CD4-positive, CD25-positive, alpha-beta regulatory T cell (primary cell): ENCODE results near the gene P2RX6. TPM values are rescaled to one million over a fixed set of nuclear protein-coding genes. Genes with fewer than 3 reads are reported as not detected.

ENCODE experiments used
- ATAC-seq, 2 donors: fragments of 150-1000 bp; cut with Tn5 transposase; one replicate each; pipeline ENCODE4 v1.10.0; 2021; ENCODE audit warnings: low read depth in 2 of 2, moderate number of reproducible peaks in 2 of 2, moderate library complexity in 1 of 2
- DNase-seq, 3 donors: peaks; one replicate each; pipeline versions ENCODE4 v3.0.0 to v3.0.0-alpha.2; 2012 to 2022; ENCODE audit warnings: mixed read lengths in 1 of 3
- H3K27ac ChIP-seq: one replicate; pipeline ENCODE4 v1.7.0; 2013; ENCODE audit warnings: mild to moderate bottlenecking, low read length; ENCODE audit not compliant: insufficient read depth, poor library complexity, severe bottlenecking
- H3K27me3 ChIP-seq: one replicate; pipeline ENCODE4 v1.7.0; 2013; ENCODE audit warnings: low read length; ENCODE audit not compliant: control insufficient read depth, insufficient read depth
- H3K36me3 ChIP-seq: one replicate; pipeline ENCODE4 v1.7.0; 2013; ENCODE audit warnings: mild to moderate bottlenecking, low read length, moderate library complexity; ENCODE audit not compliant: control insufficient read depth, insufficient read depth
- H3K4me1 ChIP-seq: 2 replicates; pipeline ENCODE4 v1.7.0; 2013; ENCODE audit warnings: mild to moderate bottlenecking, low read length; ENCODE audit not compliant: insufficient read depth, control insufficient read depth, poor library complexity, severe bottlenecking
- H3K4me3 ChIP-seq: one replicate; pipeline ENCODE4 v1.7.0; 2013; ENCODE audit warnings: low read depth, mild to moderate bottlenecking, low read length, moderate library complexity
- H3K9me3 ChIP-seq, 2 experiments: 1 replicate in 1 of 2; 2 replicates in 1 of 2; pipeline ENCODE4 v1.7.0; 2013; ENCODE audit warnings: low read length in 2 of 2, mild to moderate bottlenecking in 1 of 2, moderate library complexity in 1 of 2; ENCODE audit not compliant: control insufficient read depth in 2 of 2
- H3K27ac Mint-ChIP-seq, 3 donors: one replicate each; pipeline ENCODE4 v1.8.0; 2020 to 2022; ENCODE audit warnings: mild to moderate bottlenecking in 3 of 3, mixed read lengths in 3 of 3, moderate library complexity in 2 of 3
- H3K27me3 Mint-ChIP-seq: one replicate; pipeline ENCODE4 v1.8.0; 2022; ENCODE audit warnings: mild to moderate bottlenecking, mixed read lengths
- H3K36me3 Mint-ChIP-seq: one replicate; pipeline ENCODE4 v1.8.0; 2020; ENCODE audit warnings: mixed read lengths
- H3K4me1 Mint-ChIP-seq, 4 donors: one replicate each; pipeline ENCODE4 v1.8.0; 2020 to 2022; ENCODE audit warnings: mixed read lengths in 4 of 4, mild to moderate bottlenecking in 1 of 4
- H3K4me3 Mint-ChIP-seq, 4 donors: one replicate each; pipeline ENCODE4 v1.8.0; 2020 to 2022; ENCODE audit warnings: mild to moderate bottlenecking in 4 of 4, mixed read lengths in 4 of 4, moderate library complexity in 3 of 4
- H3K9me3 Mint-ChIP-seq, 7 donors: one replicate each; pipeline ENCODE4 v1.8.0; 2020 to 2022; ENCODE audit warnings: mixed read lengths in 7 of 7, mild to moderate bottlenecking in 3 of 7, moderate library complexity in 2 of 7
- polyA plus RNA-seq, 4 donors: library from polyadenylated mRNA; unstranded; fragments of 300-500 nt; fragmentation: Illumina TruSeq; gene quantifications; one replicate each; pipeline ENCODE4 v1.2.3, GENCODE V29; 2021
- total RNA-seq: library from RNA; stranded (reverse); gene quantifications from one replicate; pipeline ENCODE4 v1.2.3, GENCODE V29; 2022

Gene P2RX6
- total and polyA plus RNA-seq, 5 donors from 2014 or later, result 0.10 to 0.59 TPM; not detected in 3

- peaks cover 15% of the 10 kb centered on the region for H3K36me3 Mint-ChIP-seq
- DNase-seq (no peak), ATAC-seq (no peak)
- H3K27ac Mint-ChIP-seq, result no peak overlapping the region
- H3K27ac ChIP-seq, result no peak overlapping the region
- peaks cover 0 to 5% (median under 1%) of the 10 kb centered on the region in 4 donors for H3K4me1 Mint-ChIP-seq
- no peak overlapping the region for H3K4me3 Mint-ChIP-seq
- no peaks in the 10 kb centered on the region for H3K27me3 Mint-ChIP-seq
- H3K4me3 ChIP-seq, result no peak overlapping the region
- no peaks in the 10 kb centered on the region for H3K9me3 Mint-ChIP-seq
- no peaks in the 10 kb centered on the region for H3K9me3 ChIP-seq
- peaks cover 20% of the 10 kb centered on the region for H3K36me3 ChIP-seq
- no peaks in the 10 kb centered on the region for H3K4me1 ChIP-seq
- H3K27me3 ChIP-seq, result no peaks in the 10 kb centered on the region
Measured at GRCh38 chr22:20990184-20991180, 24.5 kb upstream of the P2RX6 start.

GRCh38 chr22:20991252-20992055, 23.5 kb upstream of the P2RX6 start:
- Mint-ChIP-seq H3K4me3 (no peak overlapping the region), H3K27ac (no peak overlapping the region)

GRCh38 chr22:20992056-20992442, 22.9 kb upstream of the P2RX6 start:
- DNase-seq, result no peak
- peaks cover 0 to 1% (median 0%) of the 10 kb centered on the region in 7 donors for H3K9me3 Mint-ChIP-seq
- H3K4me3 ChIP-seq, result no peak overlapping the region
- no peaks in the 10 kb centered on the region for H3K27me3 Mint-ChIP-seq
- no peaks in the 10 kb centered on the region for H3K9me3 ChIP-seq
- H3K4me1 ChIP-seq, result no peaks in the 10 kb centered on the region
- H3K27me3 ChIP-seq, result no peaks in the 10 kb centered on the region
- peaks cover 9% of the 10 kb centered on the region for H3K36me3 Mint-ChIP-seq
- H3K4me1 Mint-ChIP-seq, result peaks cover 0 to 2% (median 0%) of the 10 kb centered on the region in 4 donors
- H3K27ac Mint-ChIP-seq, result no peak overlapping the region
- ATAC-seq, result no peak
- H3K36me3 ChIP-seq, result peaks cover 21% of the 10 kb centered on the region
- no peak overlapping the region for H3K27ac ChIP-seq
- no peak overlapping the region for H3K4me3 Mint-ChIP-seq

More at GRCh38 chr22:20991252-20992055, 23.5 kb upstream of the P2RX6 start:
- no peak overlapping the region for H3K4me3 ChIP-seq
- Mint-ChIP-seq H3K4me1 (peaks cover 0 to 2% (median under 1%) of the 10 kb centered on the region in 4 donors), H3K36me3 (peaks cover 12% of the 10 kb centered on the region), H3K9me3 (peaks cover 0 to 1% (median 0%) of the 10 kb centered on the region in 7 donors), H3K27me3 (no peaks in the 10 kb centered on the region)
- H3K36me3 ChIP-seq, result peaks cover 17% of the 10 kb centered on the region
- no peak overlapping the region for H3K27ac ChIP-seq
- no peaks in the 10 kb centered on the region for H3K9me3 ChIP-seq
- no peak for ATAC-seq
- DNase-seq, result no peak
- no peaks in the 10 kb centered on the region for H3K4me1 ChIP-seq
- no peaks in the 10 kb centered on the region for H3K27me3 ChIP-seq

GRCh38 chr22:20992456-20993303, 22.3 kb upstream of the P2RX6 start:
- H3K9me3 ChIP-seq, result no peaks in the 10 kb centered on the region
- DNase-seq, result no peak
- no peak overlapping the region for H3K27ac Mint-ChIP-seq
- H3K4me3 ChIP-seq, result no peak overlapping the region
- no peaks in the 10 kb centered on the region for H3K27me3 ChIP-seq
- ATAC-seq, result no peak
- peaks cover 16% of the 10 kb centered on the region for H3K36me3 ChIP-seq
- no peak overlapping the region for H3K4me3 Mint-ChIP-seq
- no peak overlapping the region for H3K27ac ChIP-seq
- peaks cover 0 to 2% (median 0%) of the 10 kb centered on the region in 4 donors for H3K4me1 Mint-ChIP-seq
- H3K27me3 Mint-ChIP-seq, result no peaks in the 10 kb centered on the region
- peaks cover 8% of the 10 kb centered on the region for H3K36me3 Mint-ChIP-seq
- H3K4me1 ChIP-seq, result no peaks in the 10 kb centered on the region
- peaks cover 0 to 1% (median 0%) of the 10 kb centered on the region in 7 donors for H3K9me3 Mint-ChIP-seq

GRCh38 chr22:20993304-20994127, 21.4 kb upstream of the P2RX6 start:
- DNase-seq (no peak), ATAC-seq (no peak)
- Histone ChIP-seq H3K36me3 (peaks cover 17% of the 10 kb centered on the region), H3K27me3 (no peaks in the 10 kb centered on the region), H3K9me3 (no peaks in the 10 kb centered on the region), H3K4me3 (no peak overlapping the region), H3K4me1 (no peaks in the 10 kb centered on the region), H3K27ac (no peak overlapping the region)
- Mint-ChIP-seq H3K9me3 (peaks cover 0 to 1% (median 0%) of the 10 kb centered on the region in 7 donors), H3K4me3 (no peak overlapping the region), H3K27ac (no peak overlapping the region), H3K27me3 (no peaks in the 10 kb centered on the region), H3K4me1 (peaks cover 0 to 5% (median 0%) of the 10 kb centered on the region in 4 donors), H3K36me3 (peaks cover 3% of the 10 kb centered on the region)

GRCh38 chr22:20994128-20994901, 20.6 kb upstream of the P2RX6 start:
- Mint-ChIP-seq H3K27me3 (no peaks in the 10 kb centered on the region), H3K4me3 (no peak overlapping the region), H3K27ac (no peak overlapping the region), H3K4me1 (peaks cover 0 to 12% (median 2%) of the 10 kb centered on the region in 4 donors), H3K9me3 (peaks cover 0 to 1% (median 0%) of the 10 kb centered on the region in 7 donors), H3K36me3 (peaks cover 3% of the 10 kb centered on the region)
- Histone ChIP-seq H3K4me3 (no peak overlapping the region), H3K36me3 (peaks cover 22% of the 10 kb centered on the region), H3K27me3 (no peaks in the 10 kb centered on the region), H3K9me3 (no peaks in the 10 kb centered on the region), H3K4me1 (no peaks in the 10 kb centered on the region), H3K27ac (no peak overlapping the region)
- no peak for DNase-seq
- ATAC-seq, result no peak
